HG02852 (cell line): ENCODE results near the gene PSMF1.
"Not testable (repeated sequence)": the region's sequence is repeated elsewhere in the genome, so short reads cannot be mapped to it uniquely, and the experiment has no call there.

Experiments used
- ATAC-seq: cut with Tn5 transposase; IDR thresholded peaks from one replicate; pipeline ENCODE4 v1.9.1; 2021; ENCODE audit warnings: mild to moderate bottlenecking, moderate library complexity; ENCODE audit not compliant: unreplicated experiment

The PSMF1 gene

DNA sequence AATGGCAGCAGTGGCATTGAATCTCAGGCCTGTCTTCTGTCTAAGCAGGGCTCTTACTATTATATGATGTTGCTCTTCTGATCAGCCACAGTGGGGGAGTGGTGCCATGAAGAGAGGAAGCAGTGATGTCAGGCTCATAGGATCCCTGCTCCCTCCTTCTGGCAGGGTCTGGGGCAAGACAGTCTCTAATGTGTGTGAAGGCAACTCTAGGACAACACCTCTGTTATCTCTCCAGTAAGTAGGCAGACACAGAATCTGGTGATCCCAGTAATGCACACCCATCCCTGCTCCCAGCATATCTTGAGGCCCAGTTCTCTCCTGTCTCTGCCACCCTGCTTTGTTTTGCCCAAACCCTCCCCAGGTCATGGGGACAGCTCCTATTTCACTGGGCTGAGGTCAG lies 93.6 kb downstream of the PSMF1 start:
- no peak for ATAC-seq

GRCh38 chr20:1212607-1213396 lies 94.4 kb downstream of the PSMF1 start:
- ATAC-seq: no peak

DNA sequence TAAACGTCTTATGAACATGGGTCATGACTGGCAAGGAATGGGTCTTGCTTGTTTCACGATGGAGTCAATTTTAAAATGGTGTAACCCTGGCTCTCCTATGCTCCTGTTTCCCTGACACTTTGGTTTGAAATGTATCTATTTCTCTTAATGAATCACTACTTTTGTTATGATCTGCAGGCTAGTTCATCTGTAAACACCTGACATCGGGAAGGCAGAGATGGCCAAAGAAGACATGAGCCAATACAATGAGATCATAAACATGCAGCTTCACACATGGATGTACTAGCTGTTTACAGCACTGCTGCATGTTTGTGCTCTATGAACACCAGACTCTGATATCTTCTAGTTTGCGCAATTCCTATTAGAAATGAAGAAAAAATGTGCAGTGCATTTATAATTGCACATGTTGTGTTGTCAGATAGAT lies 96.4 kb downstream of the PSMF1 start:
- no peak for ATAC-seq

DNA sequence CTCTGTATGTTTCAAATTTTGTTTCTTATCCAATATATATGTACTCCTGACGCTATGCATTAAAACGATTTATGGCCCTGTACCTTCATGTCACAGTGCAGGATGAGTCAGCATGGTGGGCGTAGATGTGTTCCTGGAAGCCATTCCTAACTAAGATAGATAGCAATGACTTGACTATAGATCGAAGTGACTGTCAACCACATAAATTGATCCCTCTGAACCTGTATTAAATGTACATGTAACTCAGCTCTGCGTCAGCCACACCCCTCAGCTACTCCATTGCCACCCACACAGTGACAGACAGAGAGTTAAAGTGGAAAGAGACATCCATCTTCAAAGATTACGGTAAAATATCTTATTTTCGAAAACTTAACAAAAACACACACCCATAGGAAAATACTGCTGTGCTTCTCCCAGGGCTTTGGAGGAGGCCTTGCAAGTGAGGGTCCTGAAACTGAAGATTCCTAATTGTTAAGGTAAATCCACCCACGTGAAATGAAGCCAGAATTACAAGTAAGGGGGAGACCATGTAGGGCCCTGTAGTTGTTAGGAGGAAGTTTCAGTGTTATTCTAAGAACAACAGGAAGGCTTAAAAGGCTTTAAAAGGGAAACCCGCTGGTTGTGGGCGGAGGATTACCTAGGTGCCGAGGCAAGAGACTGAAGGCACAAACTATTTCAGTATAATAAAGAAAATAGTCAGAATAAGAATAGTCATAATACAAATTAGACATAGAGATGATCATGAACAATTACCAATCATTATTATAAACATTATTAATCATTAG lies 97.2 kb downstream of the PSMF1 start:
- ATAC-seq: no peak

DNA sequence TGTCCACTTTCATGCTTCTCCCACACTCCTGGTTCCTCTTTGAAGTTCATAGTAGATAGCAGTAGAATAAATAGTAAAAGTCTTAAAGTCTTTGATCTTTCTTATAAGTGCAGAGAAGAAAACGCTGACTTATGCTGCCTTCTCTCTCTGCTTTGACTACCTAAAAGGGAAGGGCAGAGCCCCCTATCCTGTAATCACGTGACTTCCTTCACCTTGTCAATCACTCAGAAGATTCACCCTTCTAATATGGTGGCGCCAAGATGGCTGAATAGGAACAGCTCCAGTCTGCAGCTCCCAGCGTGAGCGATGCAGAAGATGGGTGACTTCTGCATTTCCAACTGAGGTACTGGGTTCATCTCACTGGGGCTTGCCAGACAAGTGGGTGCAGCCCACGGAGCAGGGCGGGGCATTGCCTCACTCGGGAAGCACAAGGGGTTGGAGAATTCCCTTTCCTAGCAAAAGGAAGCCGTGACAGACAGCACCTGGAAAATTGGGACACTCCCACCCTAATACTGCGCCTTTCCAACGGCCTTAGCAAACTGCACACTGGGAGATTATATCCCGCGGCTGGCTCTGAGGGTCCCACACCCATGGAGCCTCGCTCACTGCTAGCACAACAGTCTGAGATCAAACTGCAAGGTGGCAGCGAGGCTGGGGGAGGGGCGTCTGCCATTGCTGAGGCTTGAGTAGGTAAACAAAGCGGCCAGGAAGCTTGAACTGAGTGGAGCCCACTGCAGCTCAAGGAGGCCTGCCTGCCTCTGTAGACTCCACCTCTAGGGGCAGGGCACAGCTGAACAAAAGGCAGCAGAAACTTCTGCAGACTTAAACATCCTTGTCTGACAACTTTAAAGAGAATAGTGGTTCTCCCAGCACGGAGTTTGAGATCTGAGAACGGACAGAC lies 98.4 kb downstream of the PSMF1 start:
- ATAC-seq: not testable (repeated sequence)
